Ramos (cell line): ENCODE measurements around the gene KCNK13.
"Not testable (repeated sequence)": the region's sequence is repeated elsewhere in the genome, so short reads cannot be mapped to it uniquely, and the experiment has no call there.

Source experiments
- in situ Hi-C: fragments of 300-500 bp; cut with MboI; formaldehyde crosslinking; loops from one replicate; pipeline ENCODE4 v1.14.3; 2022; ENCODE audit warnings: low sequenced_read_pairs; ENCODE audit not compliant: unreplicated experiment

KCNK13 gene

DNA sequence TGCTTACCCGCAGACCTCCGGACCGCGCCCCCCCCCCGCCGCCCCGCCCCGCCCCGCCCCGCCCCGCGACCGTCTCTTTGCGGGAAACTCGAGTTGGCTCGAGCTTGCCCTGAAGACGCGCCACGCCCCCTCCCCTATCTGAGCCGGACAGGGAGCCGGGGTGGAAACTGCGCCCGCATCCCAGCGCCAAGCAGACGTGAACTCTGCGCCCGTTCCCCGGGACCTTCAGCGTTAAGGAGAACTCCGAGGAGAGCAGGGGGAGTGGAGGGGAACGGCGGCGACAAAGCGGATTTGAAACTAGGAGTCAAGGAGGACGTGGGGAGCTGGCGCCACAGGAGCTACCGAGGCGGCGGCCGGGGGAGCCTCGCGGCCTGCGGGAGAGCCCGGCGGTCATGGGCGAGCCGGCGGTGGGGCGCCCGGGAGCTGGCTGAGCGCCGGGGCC is at the start of gene KCNK13:
KCNK13 (plus strand) TSS at position 310 of the 442 bp plus-strand sequence. CDS start 212 bp downstream, outside the sequence.
- in situ Hi-C loops = no loop called here

DNA sequence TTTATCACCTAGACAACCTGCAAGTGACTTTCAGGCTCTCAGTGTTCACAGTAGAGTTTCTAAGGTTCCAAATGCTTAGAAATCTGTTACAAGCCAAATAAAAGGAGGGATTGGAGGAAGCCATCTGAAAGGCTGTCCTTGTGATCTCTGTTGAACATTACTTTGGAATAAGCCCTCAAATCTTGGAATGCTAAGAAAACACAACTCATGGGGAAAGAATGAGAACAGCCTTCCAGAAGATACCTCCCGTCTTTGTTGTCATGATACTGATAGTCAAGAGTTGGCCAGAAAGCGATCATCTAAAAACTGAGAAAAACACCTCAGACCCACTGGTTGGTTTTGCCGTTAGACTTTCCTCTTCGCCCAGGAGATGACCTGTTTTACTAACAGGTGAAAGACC is 44.4 kb upstream of the KCNK13 start:
- in situ Hi-C loops = no loop called here

DNA sequence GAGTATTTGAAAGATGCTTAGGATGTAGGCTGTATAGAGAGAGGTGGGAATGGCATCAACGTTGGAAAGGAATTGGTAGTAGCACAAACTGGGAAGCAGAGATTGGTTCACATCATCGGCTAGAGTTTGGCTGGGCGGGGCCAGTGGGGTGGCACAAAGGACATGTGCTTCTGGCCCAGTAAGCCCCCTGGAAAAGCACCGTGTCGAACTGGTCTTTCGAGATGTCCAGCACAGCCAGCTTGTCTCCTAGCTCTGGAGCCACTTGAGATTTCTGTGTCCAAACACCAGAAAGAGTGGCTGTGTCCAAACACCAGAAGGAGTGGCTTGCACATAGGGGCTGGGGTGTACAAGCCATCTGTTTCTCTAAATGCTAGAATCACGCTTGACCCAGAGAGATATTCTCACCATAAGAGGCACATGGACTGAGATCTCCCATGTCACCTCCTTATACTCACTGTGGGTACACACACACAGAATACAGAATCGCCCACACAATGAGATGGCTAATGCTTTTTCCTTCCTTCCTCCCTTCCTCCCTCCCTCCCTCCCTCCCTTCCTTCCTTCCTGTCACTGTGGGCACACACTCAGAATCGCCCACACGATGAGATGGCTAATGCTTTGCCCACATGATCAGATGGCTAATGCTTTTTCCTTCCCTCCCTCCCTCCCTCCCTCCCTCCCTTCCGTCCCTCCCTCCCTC is 41.8 kb upstream of the KCNK13 start:
- in situ Hi-C loops = no loop called here

DNA sequence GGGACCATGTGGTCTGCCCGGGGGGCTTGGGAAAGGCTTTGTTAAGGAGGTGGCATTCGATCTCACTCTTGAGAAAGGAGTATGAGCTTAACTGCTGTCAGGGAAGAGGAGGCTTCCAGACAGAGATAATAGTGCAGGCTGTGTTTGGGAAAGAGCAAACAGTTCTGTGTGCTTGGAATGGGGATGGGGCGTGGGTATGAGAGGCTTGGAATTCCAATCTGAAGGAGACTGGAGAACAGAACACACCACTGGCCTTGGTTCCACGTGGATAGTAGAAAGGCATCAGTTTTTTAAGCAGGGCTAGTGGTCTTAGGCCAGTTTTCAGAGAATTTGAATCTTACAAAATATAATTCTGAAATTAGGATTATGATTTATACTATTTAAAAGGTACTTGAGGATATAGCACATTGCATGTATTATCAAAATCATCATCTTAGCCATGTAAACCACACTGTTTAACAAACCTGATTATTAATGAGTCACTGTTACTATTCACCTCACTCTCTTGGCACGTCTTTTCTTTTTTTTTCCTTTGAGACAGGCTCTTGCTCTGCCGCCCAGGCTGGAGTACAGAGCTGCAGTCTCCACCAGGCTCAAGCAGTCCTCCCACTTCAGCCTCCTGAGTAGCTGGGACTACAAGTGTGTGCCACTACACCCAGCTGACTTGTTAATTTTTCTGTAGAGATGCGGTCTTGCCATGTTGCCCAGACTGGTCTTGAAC is 38.5 kb upstream of the KCNK13 start:
- in situ Hi-C loops = no loop called here

DNA sequence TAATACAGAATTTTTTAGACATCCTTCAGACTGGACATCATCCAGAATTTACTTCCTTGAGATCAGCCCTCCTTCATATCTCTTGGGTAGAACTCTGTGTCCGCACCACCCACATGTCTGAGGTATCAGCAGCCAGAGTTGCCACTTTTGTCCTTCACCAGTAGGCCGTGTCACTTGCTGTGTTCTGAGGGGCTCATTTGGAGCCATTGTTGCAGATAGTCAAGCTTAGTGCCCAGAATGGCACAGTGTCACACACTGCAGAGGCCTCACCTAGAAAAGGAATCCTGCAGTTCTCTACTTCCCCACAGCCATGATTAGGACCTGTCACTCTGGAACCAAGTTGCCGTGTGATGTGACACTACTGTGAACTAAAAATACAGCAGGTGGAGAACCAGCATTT is 36.9 kb upstream of the KCNK13 start:
- in situ Hi-C loops = no loop called here

DNA sequence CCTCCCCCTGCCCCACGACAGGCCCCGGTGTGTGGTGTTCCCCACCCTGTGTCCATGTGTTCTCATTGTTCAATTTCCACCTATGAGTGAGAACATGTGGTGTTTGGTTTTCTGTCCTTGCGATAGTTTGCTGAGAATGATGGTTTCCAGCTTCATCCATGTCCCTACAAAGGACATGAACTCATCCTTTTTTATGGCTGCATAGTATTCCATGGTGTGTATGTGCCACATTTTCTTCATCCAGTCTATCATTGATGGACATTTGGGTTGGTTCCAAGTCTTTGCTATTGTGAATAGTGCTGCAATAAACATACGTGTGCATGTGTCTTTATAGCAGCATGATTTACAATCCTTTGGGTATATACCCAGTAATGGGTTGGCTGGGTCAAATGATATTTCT is 35.2 kb upstream of the KCNK13 start:
- in situ Hi-C loops = not testable (repeated sequence)

DNA sequence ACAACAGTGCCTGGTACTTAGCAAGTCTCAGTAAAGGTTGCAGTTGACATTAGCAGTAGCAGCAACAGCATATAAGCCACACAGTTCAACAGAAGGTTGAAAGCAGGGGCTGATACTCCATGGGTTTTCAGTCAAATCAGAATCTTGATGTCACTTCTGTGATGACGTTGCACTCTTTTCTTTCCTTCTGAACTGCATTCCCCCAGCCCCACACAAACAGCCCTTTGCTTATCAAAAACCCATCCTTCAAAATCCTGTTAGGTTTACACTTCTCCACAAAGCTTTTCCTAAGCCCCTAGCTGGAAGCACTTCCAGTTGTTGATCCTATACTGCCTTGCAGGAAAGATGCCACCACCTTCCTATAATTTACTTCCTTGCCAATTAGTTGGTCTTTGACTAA is 34.0 kb upstream of the KCNK13 start:
- in situ Hi-C loops = no loop called here

DNA sequence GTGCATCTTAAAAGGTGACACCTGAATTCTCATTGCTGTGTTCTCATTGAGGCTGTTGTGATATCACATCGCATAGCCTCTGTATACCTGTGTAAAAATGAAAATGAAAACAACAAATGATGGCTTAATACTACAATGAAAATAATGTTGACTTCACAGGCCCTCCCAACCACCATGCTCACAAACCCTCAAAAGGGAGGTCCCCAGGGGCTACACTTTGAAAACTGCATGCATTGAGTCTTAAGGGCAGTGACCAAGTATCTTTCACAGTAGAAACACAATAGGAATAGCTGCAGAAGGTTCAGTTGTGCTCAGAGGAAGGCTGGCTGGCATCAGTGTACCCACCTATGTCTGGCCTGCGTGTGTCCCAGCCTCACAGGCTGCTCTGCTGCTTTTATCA is 27.6 kb upstream of the KCNK13 start:
- in situ Hi-C loops = no loop called here

DNA sequence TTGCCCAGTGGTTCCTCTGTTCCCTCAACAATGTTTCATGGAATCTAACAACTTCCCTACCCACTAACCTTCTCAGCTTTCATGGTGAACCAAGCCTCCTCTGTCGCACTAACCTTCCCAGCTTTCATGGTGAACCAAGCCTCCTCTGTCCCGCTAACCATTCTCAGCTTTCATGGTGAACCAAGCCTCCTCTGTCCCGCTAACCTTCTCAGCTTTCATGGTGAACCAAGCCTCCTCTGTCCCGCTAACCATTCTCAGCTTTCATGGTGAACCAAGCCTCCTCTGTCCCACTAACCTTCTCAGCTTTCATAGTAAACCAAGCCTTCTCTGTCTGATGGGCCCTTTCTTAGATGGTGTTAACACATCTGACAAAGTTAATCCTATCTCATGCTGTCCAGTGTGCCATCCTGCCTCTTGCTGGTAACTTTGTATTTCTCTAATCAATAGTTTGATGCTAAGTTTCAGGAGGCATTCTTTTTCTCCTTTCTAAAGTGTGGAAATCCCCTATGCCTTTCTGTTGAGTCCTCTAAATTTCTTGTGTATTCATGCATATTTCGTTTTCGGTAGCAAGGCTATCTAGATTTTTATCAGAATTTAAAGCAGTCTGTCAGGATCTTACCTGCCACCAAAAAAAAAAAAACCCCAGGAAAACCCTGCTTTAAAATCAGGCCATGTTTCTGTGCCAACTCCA is 26.8 kb upstream of the KCNK13 start:
- in situ Hi-C loops = no loop called here

DNA sequence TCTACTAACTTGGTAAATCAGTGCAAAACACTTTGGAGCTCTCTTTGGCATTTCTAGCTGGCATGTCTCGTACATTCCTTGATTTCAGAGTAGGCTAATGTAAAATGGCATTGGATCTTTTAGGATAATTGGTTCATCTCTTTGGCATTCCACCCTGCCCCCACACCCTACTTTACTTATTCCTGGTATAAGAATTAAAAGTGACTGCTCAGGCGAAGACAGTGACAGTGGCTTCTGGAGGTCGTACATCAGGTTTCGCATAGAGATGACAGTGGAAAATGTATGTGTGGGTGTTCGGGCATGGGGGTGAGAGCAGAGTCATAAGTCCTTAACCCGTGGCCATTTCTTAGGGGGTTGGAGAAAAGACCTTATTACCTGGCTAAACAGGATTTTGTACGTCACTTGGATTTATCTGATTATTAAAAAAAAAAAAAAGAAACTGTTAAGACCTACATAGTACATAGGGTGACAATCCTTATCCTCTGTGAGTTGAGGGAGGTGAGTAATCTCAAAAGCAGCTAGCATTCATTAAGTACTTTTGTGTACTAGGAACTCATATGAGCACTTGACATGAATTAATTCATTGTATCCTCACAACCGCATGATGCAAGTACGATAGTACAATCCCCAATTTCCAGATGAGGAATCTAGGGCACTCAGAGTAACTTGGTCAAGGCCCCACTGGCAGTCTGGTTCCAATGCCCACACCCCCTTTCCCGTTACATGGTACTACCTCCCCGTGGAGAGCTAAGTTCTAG is 22.4 kb upstream of the KCNK13 start:
- in situ Hi-C loops = no loop called here

DNA sequence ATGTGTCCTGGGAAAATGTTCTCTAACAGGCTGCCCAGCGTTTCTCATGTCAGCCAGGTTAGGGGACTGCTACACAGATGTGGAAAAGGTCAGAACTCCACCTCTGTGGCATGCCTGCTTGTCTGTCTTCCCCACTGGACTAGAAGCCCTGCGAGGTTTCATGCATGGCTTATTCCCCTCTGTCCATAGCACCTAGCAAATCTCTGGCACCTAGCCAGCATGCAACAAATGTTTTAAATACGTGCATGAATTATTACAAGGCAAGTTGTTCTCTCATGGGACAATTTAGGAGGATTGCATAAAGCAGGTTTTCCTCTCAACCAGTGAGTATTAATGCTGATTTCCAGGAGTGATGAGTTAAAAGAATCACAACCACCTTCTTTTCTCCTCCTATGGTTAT is 21.4 kb upstream of the KCNK13 start:
- in situ Hi-C loops = no loop called here

DNA sequence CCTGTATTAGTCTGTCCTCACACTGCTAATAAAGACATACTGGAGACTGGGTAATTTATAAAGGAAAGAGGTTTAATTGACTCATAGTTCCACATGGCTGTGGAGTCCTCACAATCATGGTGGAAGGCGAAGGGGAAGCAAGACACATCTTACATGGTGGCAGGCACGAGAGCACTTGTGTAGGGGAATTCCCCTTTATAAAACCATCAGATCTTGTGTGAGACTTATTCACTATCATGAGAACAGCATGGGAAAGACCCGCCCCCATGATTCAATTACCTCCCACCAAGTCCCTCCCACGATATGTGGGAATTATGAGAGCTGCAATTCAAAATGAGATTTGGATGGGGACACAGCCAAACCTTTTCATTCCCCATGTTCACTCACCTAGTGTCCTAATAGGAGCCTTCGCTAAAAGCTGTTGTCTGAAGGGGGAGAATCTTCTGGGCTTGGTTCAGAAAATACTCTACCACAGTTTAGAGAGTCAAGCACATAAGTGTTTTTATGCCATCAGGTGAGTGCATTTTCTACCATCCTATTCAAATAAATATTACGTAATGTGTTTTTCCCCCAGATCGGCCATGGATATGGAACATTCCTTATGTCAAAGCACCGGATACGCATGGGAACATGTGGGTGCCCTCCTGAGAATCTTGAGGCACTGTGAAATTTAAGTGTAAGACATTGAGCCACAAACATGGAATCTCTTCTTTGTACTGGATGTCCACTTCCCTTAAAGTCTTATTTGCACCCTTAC is 19.1 kb upstream of the KCNK13 start:
- in situ Hi-C loops = no loop called here

DNA sequence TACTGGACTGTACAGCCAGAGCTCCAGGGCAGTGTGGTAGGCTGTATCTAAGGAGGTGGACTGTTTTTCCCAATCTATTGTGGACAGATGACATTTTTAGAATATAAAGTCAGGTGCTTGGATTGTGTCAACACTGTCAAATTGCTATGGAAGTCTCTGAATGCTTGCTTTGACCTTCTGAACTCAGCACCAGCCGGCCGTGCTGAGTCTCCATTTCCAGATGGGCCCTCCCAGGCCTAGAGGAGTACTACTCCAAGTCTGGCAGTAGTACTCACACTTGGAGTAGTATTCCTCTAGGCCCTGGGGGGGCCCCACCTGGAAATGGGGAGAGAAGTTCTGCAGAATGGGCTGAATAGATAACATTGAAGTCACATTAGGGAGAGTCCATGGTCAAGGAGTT is 16.2 kb upstream of the KCNK13 start:
- in situ Hi-C loops = no loop called here

DNA sequence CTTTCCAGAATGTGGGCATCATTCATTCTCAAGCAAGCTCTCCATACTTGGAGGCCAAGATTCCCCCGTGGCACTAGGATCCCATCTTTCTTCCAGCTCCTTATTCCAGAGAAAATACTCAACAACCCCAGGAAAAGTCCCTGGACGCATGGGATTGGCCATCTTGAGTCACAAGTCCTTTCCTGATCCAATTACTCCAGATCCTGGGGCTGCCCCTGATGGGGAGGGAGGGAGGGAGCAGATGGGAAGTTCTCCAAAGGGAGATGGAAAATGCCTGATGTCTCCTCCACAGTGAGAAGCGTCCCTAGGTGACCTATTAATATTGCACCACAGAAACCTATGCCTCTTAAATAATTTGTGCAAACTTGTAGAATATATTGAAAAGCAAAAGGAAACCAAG is 12.4 kb upstream of the KCNK13 start:
- in situ Hi-C loops = no loop called here

DNA sequence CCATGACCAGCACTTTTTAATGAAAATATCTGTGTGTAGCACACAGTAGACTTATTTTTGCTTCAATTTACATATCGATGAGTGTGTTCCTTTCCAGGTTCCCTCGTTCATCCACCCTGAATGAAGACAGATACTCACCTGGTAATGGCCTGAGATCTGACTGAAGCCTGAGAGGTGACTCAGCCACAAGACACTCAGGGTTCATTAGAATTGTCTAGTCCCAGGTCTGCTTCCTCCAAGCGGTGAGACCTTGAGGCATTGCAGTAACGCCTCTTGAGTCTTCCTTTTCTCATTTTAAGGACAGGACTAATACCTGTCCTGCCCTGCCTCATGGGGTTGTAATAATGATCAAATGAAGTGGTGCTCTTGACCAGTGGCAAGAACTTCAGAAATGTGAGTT is 11.5 kb upstream of the KCNK13 start:
- in situ Hi-C loops = no loop called here

DNA sequence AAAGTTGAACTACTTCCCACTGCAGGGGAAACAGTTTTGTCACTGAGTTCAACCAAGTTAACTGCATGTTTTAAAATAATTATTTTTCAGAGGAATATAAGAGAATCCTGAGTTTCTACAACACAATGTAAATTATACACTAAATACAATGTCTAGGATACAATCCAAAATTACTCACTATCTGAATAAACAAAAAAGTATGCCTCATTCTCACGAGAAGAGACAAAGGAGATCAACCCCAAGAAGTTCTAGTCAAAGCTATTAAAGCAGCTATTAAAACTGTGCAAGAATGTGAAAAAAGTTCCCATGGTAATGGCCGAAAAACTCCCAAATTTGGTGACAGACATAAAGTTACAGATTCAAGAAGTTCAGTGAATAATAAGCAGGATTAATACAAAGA is 8.8 kb upstream of the KCNK13 start:
- in situ Hi-C loops = no loop called here

DNA sequence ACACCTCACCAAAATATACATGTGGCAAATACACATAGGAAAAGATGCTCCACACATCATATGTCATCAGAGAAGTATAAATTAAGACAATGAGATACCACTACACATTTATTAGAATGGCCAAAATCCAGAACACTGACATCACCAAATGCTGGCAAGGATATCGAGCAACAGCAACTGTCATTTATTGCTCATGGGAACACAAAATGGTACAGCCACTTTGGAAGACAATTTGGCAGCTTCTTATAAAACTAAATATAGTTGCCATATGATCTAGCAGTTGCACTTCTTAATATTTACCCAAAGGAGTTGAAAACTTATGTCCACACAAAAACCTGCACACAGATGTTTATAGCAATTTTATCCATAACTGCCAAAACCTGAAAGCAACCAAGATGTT is 7.0 kb upstream of the KCNK13 start:
- in situ Hi-C loops = no loop called here

DNA sequence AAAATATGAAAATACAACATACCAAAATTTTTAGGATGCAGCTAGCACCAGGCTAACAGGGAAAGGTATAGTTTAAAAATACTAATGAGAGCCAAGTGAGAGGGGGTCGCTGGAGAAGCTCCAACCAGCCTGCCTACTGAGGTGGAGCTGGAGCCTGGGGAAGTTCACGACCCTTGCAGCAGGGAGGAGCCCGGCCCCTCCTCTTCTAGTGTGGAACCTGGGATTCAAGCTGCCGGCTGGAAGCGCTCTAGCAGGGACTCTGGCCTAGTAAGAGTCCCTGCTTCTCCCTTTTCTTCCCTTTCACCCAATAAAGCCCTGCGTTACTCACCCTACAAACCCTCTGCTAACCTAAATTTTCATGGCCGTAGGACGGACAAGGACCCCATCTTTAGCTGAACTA is 5.0 kb upstream of the KCNK13 start:
- in situ Hi-C loops = no loop called here

DNA sequence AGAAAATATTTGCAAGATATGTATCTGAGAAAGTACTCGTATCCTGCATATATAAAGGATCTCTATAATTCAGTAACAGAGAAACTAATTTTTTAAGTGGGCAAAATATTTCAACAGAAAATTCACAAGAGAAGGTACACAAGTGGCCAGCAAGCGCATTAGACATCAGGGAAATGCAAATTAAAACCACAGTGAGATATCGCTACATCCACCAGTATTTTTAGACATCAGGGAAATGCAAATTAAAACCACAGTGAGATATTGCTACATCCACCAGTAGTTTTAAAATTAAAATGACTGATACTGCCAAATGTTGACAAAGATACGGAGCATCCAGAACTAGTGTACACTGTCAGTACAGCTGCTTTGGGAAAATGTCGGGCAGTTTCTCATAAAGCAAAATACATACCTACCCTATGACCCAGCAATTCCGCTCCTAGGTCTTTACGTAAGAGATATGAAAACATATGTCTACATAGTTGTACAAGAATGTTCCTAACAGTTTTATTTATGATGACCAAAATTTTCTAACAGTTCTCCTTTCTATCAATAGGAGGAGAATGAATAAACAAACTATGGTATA is 2.8 kb upstream of the KCNK13 start:
- in situ Hi-C loops = no loop called here
